ENCODE results near the gene CPNE5.

GRCh38 chr6:36783603-36784375 lies 55.5 kb downstream of the CPNE5 start:
- TF ChIP-seq CTCF (conservative IDR thresholded peaks at IDR 0.05; ENCODE audit: low read depth, low read length) (no peak), EZH2phosphoT487 (IDR thresholded peaks at IDR 0.05; ENCODE audit: borderline replicate concordance, low read length) (no peak)
